ENCODE results near the gene RFX6.

Gene RFX6

GRCh38 chr6:116894669-116895068 is 17.6 kb downstream of the RFX6 start:
- no peak for FAIRE-seq

DNA sequence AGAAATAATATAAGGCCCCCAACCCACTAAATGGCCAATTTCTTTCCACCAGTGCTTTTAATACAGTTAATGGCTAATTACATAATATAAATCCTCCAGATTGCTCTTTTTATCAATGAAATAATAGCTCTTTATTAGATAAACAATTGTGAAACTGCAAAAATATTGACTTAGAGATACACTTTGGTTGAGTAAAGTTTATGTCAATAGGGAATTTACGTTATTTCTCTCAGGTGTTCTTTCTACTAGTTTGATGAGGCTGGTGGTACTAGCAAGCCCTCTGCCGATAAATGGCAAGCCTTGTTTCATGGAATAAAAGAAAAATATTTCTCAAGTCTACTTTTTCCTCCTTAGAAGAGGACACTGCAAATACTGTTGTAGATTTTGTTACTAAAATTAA is 18.9 kb downstream of the RFX6 start:
- FAIRE-seq = no peak

- FAIRE-seq = no peak
Measured at GRCh38 chr6:116902634-116903033, 25.6 kb downstream of the RFX6 start.

GRCh38 chr6:116922853-116923548 is 46.0 kb downstream of the RFX6 start:
- FAIRE-seq = no peak

- FAIRE-seq = no peak
Measured at GRCh38 chr6:116924245-116924644, 47.2 kb downstream of the RFX6 start.

DNA sequence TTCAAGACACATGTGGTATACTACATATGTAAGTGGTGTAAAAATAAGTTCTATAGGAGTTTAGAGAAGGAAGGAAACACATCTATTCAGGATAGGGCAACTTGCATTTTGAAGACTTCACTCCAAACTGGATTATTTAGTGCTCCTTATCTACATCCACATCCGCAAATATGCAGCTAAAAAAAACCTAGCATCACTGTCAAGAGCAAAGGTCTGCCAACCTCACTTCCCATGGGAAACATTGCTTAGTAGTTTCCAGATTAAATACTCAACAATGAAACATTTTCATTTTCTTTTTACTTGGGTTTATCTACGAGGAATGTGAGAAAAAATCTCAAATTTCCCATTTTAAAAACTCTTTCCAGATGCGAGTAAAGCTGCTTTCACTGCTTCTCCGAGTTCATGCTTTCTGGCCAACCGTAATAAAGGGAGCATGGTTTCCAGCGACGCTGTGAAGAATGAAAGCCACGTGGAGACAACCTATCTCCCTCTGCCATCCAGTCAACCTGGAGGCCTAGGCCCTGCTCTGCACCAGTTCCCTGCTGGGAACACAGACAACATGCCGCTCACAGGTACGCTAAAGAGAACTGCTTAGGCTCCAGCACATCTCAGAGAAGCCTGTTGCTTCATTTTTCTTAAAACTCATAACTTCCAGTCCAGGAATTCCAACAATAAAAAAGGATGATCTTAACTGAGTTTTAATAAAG is 48.2 kb downstream of the RFX6 start:
- no peak for FAIRE-seq

GRCh38 chr6:116928677-116929076 is 51.6 kb downstream of the RFX6 start:
- FAIRE-seq = no peak

- no peak for FAIRE-seq
Measured at GRCh38 chr6:116929825-116930224, 52.8 kb downstream of the RFX6 start.

DNA sequence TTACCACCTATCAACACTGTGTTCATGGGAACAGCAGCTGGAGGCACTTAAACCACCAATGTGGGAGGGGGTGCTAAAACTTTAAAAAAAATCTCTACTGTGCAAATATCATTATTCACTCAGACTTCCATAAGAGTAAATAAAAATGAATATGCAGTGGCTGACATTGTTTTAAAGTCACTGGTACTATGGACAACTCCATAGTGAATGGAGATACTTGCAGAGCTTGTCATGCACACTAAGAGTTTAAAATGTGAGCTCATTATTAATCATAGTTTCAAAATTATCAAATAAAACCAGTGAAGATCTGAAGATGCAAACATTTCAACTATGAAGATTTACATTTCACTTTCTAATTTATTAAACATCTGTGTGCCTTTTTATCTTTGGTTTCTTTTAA is 54.4 kb downstream of the RFX6 start:
- no peak for FAIRE-seq

GRCh38 chr6:116932496-116932895 is 55.5 kb downstream of the RFX6 start:
- FAIRE-seq = no peak

- no peak for FAIRE-seq
Measured at GRCh38 chr6:116933485-116933884, 56.4 kb downstream of the RFX6 start.

DNA sequence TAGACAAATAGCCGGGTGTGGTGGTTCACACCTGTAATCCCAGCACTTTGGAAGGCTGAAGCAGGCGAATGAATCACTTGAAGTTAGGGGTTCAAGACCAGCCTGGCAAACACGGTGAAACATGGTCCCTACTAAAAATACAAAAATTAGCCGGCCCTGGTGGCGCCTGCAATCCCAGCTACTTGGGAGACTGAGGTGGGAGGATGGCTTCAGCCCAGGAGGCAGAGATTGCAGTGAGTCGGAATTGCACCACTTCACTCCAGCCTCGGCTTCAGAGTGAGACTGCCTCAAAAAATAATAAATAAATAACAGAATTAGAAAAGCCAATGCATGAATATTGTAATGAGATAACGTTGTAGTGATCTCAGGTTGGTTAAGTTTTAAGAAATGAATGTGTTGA is 61.3 kb downstream of the RFX6 start:
- FAIRE-seq = no peak

DNA sequence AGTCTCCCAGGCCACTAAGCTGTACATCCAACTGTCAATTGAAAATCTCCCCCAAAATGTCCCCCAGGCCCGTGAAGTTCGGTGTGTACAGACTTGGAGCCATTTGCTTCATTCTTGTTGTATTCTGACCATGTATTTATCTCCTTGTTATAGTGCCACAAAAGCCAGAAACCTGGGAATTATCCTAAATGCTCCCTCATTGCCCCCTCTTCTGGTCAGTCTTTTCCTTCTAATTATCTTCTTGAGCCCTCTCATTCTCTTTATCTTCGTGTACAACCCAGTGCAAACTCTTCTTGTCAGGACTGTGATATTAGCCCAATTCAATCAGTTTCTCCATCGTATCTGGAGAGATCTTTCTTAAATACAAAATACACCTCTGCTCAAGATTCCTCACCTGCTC is 64.7 kb downstream of the RFX6 start:
- no peak for FAIRE-seq

DNA sequence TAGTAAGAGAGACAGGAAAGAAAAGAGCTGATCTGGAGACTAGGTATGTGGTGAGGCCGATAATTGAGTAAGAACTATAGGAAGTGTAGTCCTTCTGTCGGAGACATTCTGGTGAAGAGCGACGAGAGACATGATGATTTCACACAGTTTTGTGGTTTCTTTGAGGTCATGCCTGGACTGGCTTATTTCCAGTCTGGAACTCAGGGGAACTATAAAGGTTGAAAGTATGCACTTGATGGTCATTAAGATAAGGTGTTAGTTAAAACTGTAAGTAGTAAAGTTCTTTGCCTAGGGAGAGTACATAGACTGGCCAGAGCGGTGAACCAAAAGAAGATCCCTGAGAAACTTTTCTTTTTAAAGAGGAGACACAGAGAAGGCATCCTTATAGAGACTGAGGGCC is 68.8 kb downstream of the RFX6 start:
- FAIRE-seq = no peak

GRCh38 chr6:116948533-116949304 is 71.7 kb downstream of the RFX6 start:
- no peak for FAIRE-seq

DNA sequence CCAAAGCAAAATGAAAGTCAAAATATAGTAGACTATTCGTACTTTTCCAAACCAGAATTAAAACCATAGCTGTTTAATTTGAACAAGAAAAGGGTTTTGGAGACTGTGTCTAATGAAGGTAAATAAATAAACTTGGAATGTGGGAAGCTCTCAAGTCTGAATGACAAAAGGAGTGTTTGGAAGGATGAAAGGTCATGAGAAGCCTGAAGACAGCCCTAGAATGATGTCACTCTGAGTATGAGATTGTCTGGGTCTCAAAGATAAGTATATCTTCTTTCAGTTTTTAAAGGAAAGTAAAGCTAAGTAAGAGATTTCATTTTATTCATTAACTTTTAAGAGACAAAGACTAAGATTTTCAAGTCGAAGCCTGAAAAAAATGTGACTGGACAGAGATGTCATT is 72.9 kb downstream of the RFX6 start:
- FAIRE-seq = no peak

- FAIRE-seq = no peak
Measured at GRCh38 chr6:116954335-116954734, 77.3 kb downstream of the RFX6 start.

GRCh38 chr6:116954938-116955337 is 77.9 kb downstream of the RFX6 start:
- no peak for FAIRE-seq

- FAIRE-seq = no peak
Measured at GRCh38 chr6:116955773-116956172, 78.7 kb downstream of the RFX6 start.

GRCh38 chr6:116963972-116964371 is 86.9 kb downstream of the RFX6 start:
- FAIRE-seq = no peak

- no peak for FAIRE-seq
Measured at GRCh38 chr6:116966675-116967576, 89.9 kb downstream of the RFX6 start.

DNA sequence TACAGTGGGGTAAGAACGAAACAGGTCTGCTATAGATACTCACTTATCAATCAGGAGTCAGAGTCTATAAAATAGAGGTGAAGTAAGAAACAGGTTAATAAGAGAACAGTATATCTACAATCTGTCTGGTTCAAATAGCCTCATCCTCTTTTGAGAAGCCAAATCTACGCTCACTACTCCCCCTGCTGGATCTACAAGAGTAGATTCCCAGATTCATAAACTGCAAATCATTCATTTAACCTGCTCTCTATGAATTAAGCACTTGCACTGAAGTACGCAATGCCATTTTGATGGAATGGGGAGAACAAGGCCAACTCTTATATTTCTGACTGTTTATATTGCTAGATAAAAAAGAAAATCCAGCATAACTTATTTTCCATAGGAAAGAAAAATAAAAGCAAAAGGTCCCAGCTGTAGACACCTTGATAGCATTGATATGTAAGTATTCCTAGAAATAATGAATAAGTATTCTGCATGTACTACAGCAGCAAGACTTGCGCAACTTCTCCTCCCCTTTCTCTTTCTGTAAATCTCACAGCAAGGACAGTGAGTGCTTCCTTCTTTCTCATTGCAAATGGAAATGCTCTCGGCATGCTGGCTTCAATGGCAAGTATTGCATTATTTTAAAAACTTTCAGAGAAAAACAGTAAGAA is 92.3 kb downstream of the RFX6 start:
- peak; percentile 78 for FAIRE-seq

Data from G401.6 (cell line).